IMR-90 (cell line): ENCODE measurements around the gene POU2F2. TPM values are rescaled to one million over a fixed set of nuclear protein-coding genes. Genes with fewer than 3 reads are reported as not detected.

Experiments used
- ATAC-seq: fragments of 200-7000 bp; cut with Tn5 transposase; 2 replicates; pipeline ENCODE4 v1.9.1; 2020; ENCODE audit warnings: low read depth, mild to moderate bottlenecking, moderate library complexity
- BruUV-seq: library from RNA; stranded (reverse); fragments of 400-500 nt; replicated peaks from 2 replicates; lab custom pipeline; 2021; lab: Mats Ljungman, UMichigan
- CTCF ChIA-PET: fragments of 300-600 bp; formaldehyde crosslinking; extraction: SDS; loops from one replicate; lab custom pipeline; 2021; ENCODE audit warnings: antibody characterized with exemption; lab: Yijun Ruan, JAX
- POLR2A ChIA-PET: fragments of 300-600 bp; sonication (Branson Sonifier 250); formaldehyde crosslinking; loops from one replicate; lab custom pipeline; 2022; ENCODE audit warnings: antibody characterized with exemption; ENCODE audit not compliant: unreplicated experiment; lab: Charles Lee
- DNase-seq: peaks from one replicate; pipeline ENCODE4 v3.0.0; 2013
- H2AFZ ChIP-seq: replicated peaks from 2 replicates; pipeline ENCODE3; 2013; ENCODE audit warnings: low read length, mild to moderate bottlenecking; ENCODE audit not compliant: poor library complexity
- H2AK5ac ChIP-seq: 2 replicates; pipeline ENCODE4 v1.6.1; 2013; ENCODE audit warnings: low read depth, low read length, inconsistent platforms
- H2AK9ac ChIP-seq: replicated peaks from 2 replicates; pipeline ENCODE3; 2013; ENCODE audit warnings: mild to moderate bottlenecking, low read depth, low read length, moderate library complexity; ENCODE audit not compliant: poor library complexity
- H2BK120ac ChIP-seq: 2 replicates; pipeline ENCODE4 v1.6.1; 2013; ENCODE audit warnings: low read depth, low read length, inconsistent platforms
- H2BK15ac ChIP-seq: 3 replicates; pipeline ENCODE4 v1.6.1; 2013; ENCODE audit warnings: low read depth, low read length, inconsistent platforms
- H2BK20ac ChIP-seq: 2 replicates; pipeline ENCODE4 v1.6.1; 2013; ENCODE audit warnings: low read depth, mild to moderate bottlenecking, inconsistent platforms, low read length, moderate library complexity
- H2BK5ac ChIP-seq: 2 replicates; pipeline ENCODE4 v1.6.1; 2013; ENCODE audit warnings: mild to moderate bottlenecking, low read depth, low read length, inconsistent platforms; ENCODE audit not compliant: poor library complexity, severe bottlenecking
- H3K14ac ChIP-seq: replicated peaks from 2 replicates; pipeline ENCODE4 v1.6.1; 2013; ENCODE audit warnings: low read depth, low read length, inconsistent platforms
- H3K18ac ChIP-seq: 2 replicates; pipeline ENCODE4 v1.6.1; 2013; ENCODE audit warnings: low read depth, low read length, control low read depth
- H3K23ac ChIP-seq: 2 replicates; pipeline ENCODE4 v1.6.1; 2013; ENCODE audit warnings: low read depth, low read length, inconsistent platforms
- H3K27ac ChIP-seq: 2 replicates; pipeline ENCODE4 v1.5.1; 2013; ENCODE audit warnings: mild to moderate bottlenecking, control low read depth, low read length; ENCODE audit not compliant: insufficient read depth
- H3K27me3 ChIP-seq: 2 replicates; pipeline ENCODE4 v1.6.1; 2013; ENCODE audit warnings: low read length; ENCODE audit not compliant: control insufficient read depth, insufficient read depth
- H3K36me3 ChIP-seq: 2 replicates; pipeline ENCODE4 v1.6.1; 2013; ENCODE audit warnings: low read length, mixed read lengths; ENCODE audit not compliant: control insufficient read depth, insufficient read depth
- H3K4ac ChIP-seq: 2 replicates; pipeline ENCODE4 v1.6.1; 2013; ENCODE audit warnings: low read depth, low read length, inconsistent platforms
- H3K4me1 ChIP-seq: 2 replicates; pipeline ENCODE4 v1.6.1; 2013; ENCODE audit warnings: low read length, mixed read lengths; ENCODE audit not compliant: control insufficient read depth, insufficient read depth
- H3K4me2 ChIP-seq: 2 replicates; pipeline ENCODE4 v1.6.1; 2013; ENCODE audit warnings: low read depth, mild to moderate bottlenecking, control low read depth, low read length, moderate library complexity
- H3K4me3 ChIP-seq: 2 replicates; pipeline ENCODE4 v1.5.1; 2013; ENCODE audit warnings: low read depth, mild to moderate bottlenecking, control low read depth, low read length, moderate library complexity; ENCODE audit not compliant: insufficient read depth
- H3K56ac ChIP-seq: 2 replicates; pipeline ENCODE4 v1.6.1; 2013; ENCODE audit warnings: low read length, inconsistent platforms; ENCODE audit not compliant: insufficient read depth; ENCODE audit errors: extremely low read depth
- H3K79me1 ChIP-seq, 2 experiments: 2 replicates each; pipeline ENCODE4 v1.6.1; 2013; ENCODE audit warnings: low read length in 2 of 2, inconsistent platforms in 1 of 2, low read depth in 1 of 2
- H3K9ac ChIP-seq: 2 replicates; pipeline ENCODE4 v1.6.1; 2013; ENCODE audit warnings: low read depth, low read length, control low read depth
- H3K9me1 ChIP-seq: 2 replicates; pipeline ENCODE4 v1.6.1; 2013; ENCODE audit warnings: low read length, inconsistent platforms; ENCODE audit not compliant: insufficient read depth
- H3K9me3 ChIP-seq: 2 replicates; pipeline ENCODE4 v1.6.1; 2013; ENCODE audit warnings: low read length; ENCODE audit not compliant: control insufficient read depth, insufficient read depth
- H4K20me1 ChIP-seq: 2 replicates; pipeline ENCODE4 v1.6.1; 2013; ENCODE audit warnings: low read length, inconsistent platforms; ENCODE audit not compliant: insufficient read depth
- H4K5ac ChIP-seq: 2 replicates; pipeline ENCODE4 v1.6.1; 2013; ENCODE audit warnings: mild to moderate bottlenecking, low read depth, low read length, control low read depth
- H4K8ac ChIP-seq, 2 experiments: 2 replicates each; pipeline ENCODE4 v1.6.1; 2013; ENCODE audit warnings: low read depth in 2 of 2, low read length in 2 of 2, control low read depth in 1 of 2, inconsistent platforms in 1 of 2
- H4K91ac ChIP-seq: 2 replicates; pipeline ENCODE4 v1.6.1; 2013; ENCODE audit warnings: low read depth, low read length, inconsistent platforms; ENCODE audit not compliant: insufficient read depth
- CHD1 ChIP-seq: IDR thresholded peaks from 2 replicates; pipeline ENCODE4 v1.6.1; 2012; ENCODE audit warnings: low read depth, low read length, improper control_type of control experiment
- MAFK ChIP-seq: IDR thresholded peaks from 2 replicates; pipeline ENCODE4 v1.6.1; 2012; ENCODE audit warnings: low read depth, low read length, improper control_type of control experiment
- MAZ ChIP-seq: IDR thresholded peaks from 2 replicates; pipeline ENCODE4 v1.6.1; 2012; ENCODE audit warnings: low read depth, mild to moderate bottlenecking, low read length, improper control_type of control experiment, moderate library complexity, borderline replicate concordance
- MXI1 ChIP-seq: IDR thresholded peaks from 2 replicates; pipeline ENCODE4 v1.6.1; 2012; ENCODE audit warnings: low read depth, mild to moderate bottlenecking, low read length, moderate library complexity, borderline replicate concordance
- POLR2A ChIP-seq: IDR thresholded peaks from 2 replicates; pipeline ENCODE4 v1.6.1; 2012; ENCODE audit warnings: mild to moderate bottlenecking, low read depth, low read length
- RAD21 ChIP-seq: IDR thresholded peaks from 2 replicates; pipeline ENCODE4 v1.6.1; 2012; ENCODE audit warnings: low read length, improper control_type of control experiment
- RCOR1 ChIP-seq: IDR thresholded peaks from 2 replicates; pipeline ENCODE4 v1.6.1; 2012; ENCODE audit warnings: mild to moderate bottlenecking, low read length, improper control_type of control experiment; ENCODE audit not compliant: insufficient replicate concordance
- RFX5 ChIP-seq: IDR thresholded peaks from 2 replicates; pipeline ENCODE4 v1.8.0; 2012; ENCODE audit warnings: low read depth, mild to moderate bottlenecking, low read length, moderate library complexity
- SMC3 ChIP-seq: fragments of 150-350 bp; IDR thresholded peaks from 2 replicates; pipeline ENCODE4 v1.6.1; 2016; ENCODE audit warnings: low read depth, mild to moderate bottlenecking, antibody characterized with exemption, low read length, moderate library complexity
- USF2 ChIP-seq: fragments of 150-350 bp; IDR thresholded peaks from 2 replicates; pipeline ENCODE4 v1.6.1; 2017; ENCODE audit warnings: mild to moderate bottlenecking, antibody characterized with exemption, low read length, low read depth
- WGBS, 2 experiments: methylation state at CpG; one replicate each; pipeline versions ENCODE4 v1.1.5 to v1.1.7; 2013; ENCODE audit warnings: missing lambda C conversion rate in 2 of 2; ENCODE audit not compliant: insufficient read length in 1 of 2; ENCODE audit errors: extremely low coverage in 2 of 2; 5-methylcytosine and 5-hydroxymethylcytosine counted together
- dilution Hi-C: fragments of 300-500 bp; cut with HindIII; formaldehyde crosslinking; loops from one replicate; pipeline ENCODE4 v1.14.3; 2018; ENCODE audit warnings: low sequenced_read_pairs; ENCODE audit not compliant: unreplicated experiment
- in situ Hi-C: fragments of 300-500 bp; cut with MboI; formaldehyde crosslinking; loops from 3 replicates; pipeline ENCODE4 v1.14.3; 2019; ENCODE audit warnings: low sequenced_read_pairs, inconsistent platforms, mixed read lengths
- intact Hi-C: fragments of 100-400 bp; cut with micrococcal nuclease; formaldehyde crosslinking; loops from 2 replicates; pipeline ENCODE4 v1.10.0; 2022
- polyA plus RNA-seq, 3 experiments: library from polyadenylated mRNA; depleted of rRNA; stranded (reverse); fragments of >200 nt; gene quantifications; 2 replicates each; pipeline ENCODE4 v1.2.3, GENCODE V29; 2012; ENCODE audit warnings: low replicate concordance in 1 of 3
- total RNA-seq: library from RNA; depleted of rRNA; stranded (reverse); fragments of >200 nt; gene quantifications from 2 replicates; pipeline ENCODE4 v1.2.3, GENCODE V29; 2012

Gene POU2F2
- total and polyA plus RNA-seq, 2 of the 4 experiments (the other 2 are of a cell fraction) = 0.54 to 5.0 TPM

- Histone ChIP-seq H3K27me3 (peaks cover under 1% of the 10 kb centered on the region; the same call in 1 of the 2 replicates), H3K36me3 (no peaks in the 10 kb centered on the region), H2AFZ (no peak overlapping the region), H3K9ac (no peak overlapping the region), H4K8ac (peak overlapping the region; percentile 53 to 84; a peak in 2 of 4 replicates), H2BK15ac (peak overlapping the region; percentile 96; the same call in 1 of the 3 replicates), H3K4me3 (no peak overlapping the region), H3K27ac (no peak overlapping the region; the same call in 1 of the 2 replicates), H2AK9ac (no peak overlapping the region), H3K56ac (0 out of 2 replicates have a peak overlapping the region, but pooled peaks have one; percentile 48), H2BK5ac (peak overlapping the region; percentile 98), H3K4ac (peak overlapping the region; percentile 75), H4K91ac (peak overlapping the region; percentile 65), H2AK5ac (peak overlapping the region; percentile 96), H3K4me1 (peaks cover 25% of the 10 kb centered on the region), H3K4me2 (no peak overlapping the region), H4K5ac (peak overlapping the region; percentile 13; the same call in 1 of the 2 replicates), H2BK20ac (peak overlapping the region; percentile 99), H3K23ac (peak overlapping the region; percentile 71; the same call in 1 of the 2 replicates), H3K18ac (no peak overlapping the region; the same call in 1 of the 2 replicates), H3K9me1 (peaks cover 26% of the 10 kb centered on the region), H3K14ac (peak overlapping the region; percentile 88), H4K20me1 (no peaks in the 10 kb centered on the region), H2BK120ac (peak overlapping the region; percentile 96), H3K79me1 (peaks cover 0 to 8% of the 10 kb centered on the region in 2 experiments; a peak in 2 of 4 replicates), H3K9me3 (no peaks in the 10 kb centered on the region)
- WGBS, 2 experiments = no CpG with 5 or more reads among the region's 1 CpG
- POLR2A ChIA-PET = no interaction called here
- CTCF ChIA-PET = interaction anchor here (0.6 to 1.3 kb wide), 3 partner anchors 22 to 289 kb away, joined by 4 to 7 read pairs (median 4); partner anchors contain the start of gene POU2F2
- ATAC-seq (no peak), DNase-seq (no peak)
- dilution Hi-C loops = no loop called here
- in situ Hi-C loops = loop anchor here (10.0 kb wide), 1 partner anchor 284 kb away; the partner anchor contains the start of gene CNFN
- BruUV-seq = no TSS peak
- TF ChIP-seq MXI1 (no peak), RAD21 (no peak), POLR2A (no peak), USF2 (no peak), MAFK (no peak), MAZ (no peak), RFX5 (no peak), SMC3 (no peak), CHD1 (no peak), RCOR1 (no peak)
- intact Hi-C loops = no loop called here
Observed at GRCh38 chr19:42110658-42111057, 21.6 kb downstream of the POU2F2 start.
